ENCODE data around the gene MID1. TPM values are rescaled to one million over a fixed set of nuclear protein-coding genes. Genes with fewer than 3 reads are reported as not detected.
A peak's percentile ranks its signal among the peaks of the same experiment; 100 is the strongest.

MID1 gene
- total RNA-seq, 1 donor from 2014 or later = 10.2 TPM

GRCh38 chrX:10453945-10454344, 166.4 kb downstream of the MID1 start:
- H3K4me3 Mint-ChIP-seq (ENCODE audit: unreplicated experiment) = no peak overlapping the region
- TF ChIP-seq CTCF (IDR thresholded peaks at IDR 0.05) = no peak
- peaks cover 20% of the 10 kb centered on the region for H3K4me1 Mint-ChIP-seq (ENCODE audit: unreplicated experiment)
- H3K36me3 Mint-ChIP-seq (ENCODE audit: unreplicated experiment) = peaks cover 8% of the 10 kb centered on the region
- H3K27me3 Mint-ChIP-seq (ENCODE audit: unreplicated experiment) = no peaks in the 10 kb centered on the region
- H3K27ac Mint-ChIP-seq (ENCODE audit: unreplicated experiment) = no peak overlapping the region
- no peak for DNase-seq (ENCODE audit: extremely low spot score, unreplicated experiment)
- H3K9me3 Mint-ChIP-seq (ENCODE audit: unreplicated experiment) = peaks cover 11% of the 10 kb centered on the region

- H3K4me3 Mint-ChIP-seq (ENCODE audit: unreplicated experiment) = no peak overlapping the region
- H3K4me1 Mint-ChIP-seq (ENCODE audit: unreplicated experiment) = peaks cover 27% of the 10 kb centered on the region
- DNase-seq (ENCODE audit: extremely low spot score, unreplicated experiment) = no peak
- TF ChIP-seq CTCF (IDR thresholded peaks at IDR 0.05) = no peak
- H3K27me3 Mint-ChIP-seq (ENCODE audit: unreplicated experiment) = no peaks in the 10 kb centered on the region
- H3K9me3 Mint-ChIP-seq (ENCODE audit: unreplicated experiment) = peaks cover 7% of the 10 kb centered on the region
- H3K36me3 Mint-ChIP-seq (ENCODE audit: unreplicated experiment) = peaks cover 8% of the 10 kb centered on the region
- H3K27ac Mint-ChIP-seq (ENCODE audit: unreplicated experiment) = peak overlapping the region; percentile 36
Observed at GRCh38 chrX:10450959-10451355, 169.4 kb downstream of the MID1 start.

GRCh38 chrX:10450229-10450958, 170.0 kb downstream of the MID1 start:
- no peaks in the 10 kb centered on the region for H3K27me3 Mint-ChIP-seq (ENCODE audit: unreplicated experiment)
- H3K4me3 Mint-ChIP-seq (ENCODE audit: unreplicated experiment) = no peak overlapping the region
- peaks cover 27% of the 10 kb centered on the region for H3K4me1 Mint-ChIP-seq (ENCODE audit: unreplicated experiment)
- H3K36me3 Mint-ChIP-seq (ENCODE audit: unreplicated experiment) = peaks cover 8% of the 10 kb centered on the region
- no peak for DNase-seq (ENCODE audit: extremely low spot score, unreplicated experiment)
- peaks cover 9% of the 10 kb centered on the region for H3K9me3 Mint-ChIP-seq (ENCODE audit: unreplicated experiment)
- peak overlapping the region; percentile 36 for H3K27ac Mint-ChIP-seq (ENCODE audit: unreplicated experiment)
- TF ChIP-seq CTCF (IDR thresholded peaks at IDR 0.05) = no peak

- DNase-seq (ENCODE audit: extremely low spot score, unreplicated experiment) = no peak
- Mint-ChIP-seq H3K4me1 (ENCODE audit: unreplicated experiment) (peaks cover 27% of the 10 kb centered on the region), H3K36me3 (ENCODE audit: unreplicated experiment) (peaks cover 6% of the 10 kb centered on the region), H3K27ac (ENCODE audit: unreplicated experiment) (no peak overlapping the region), H3K4me3 (ENCODE audit: unreplicated experiment) (no peak overlapping the region), H3K27me3 (ENCODE audit: unreplicated experiment) (no peaks in the 10 kb centered on the region), H3K9me3 (ENCODE audit: unreplicated experiment) (peaks cover 18% of the 10 kb centered on the region)
- TF ChIP-seq CTCF (IDR thresholded peaks at IDR 0.05) = no peak
Observed at GRCh38 chrX:10447564-10448214, 172.7 kb downstream of the MID1 start.

GRCh38 chrX:10444204-10444603, 176.2 kb downstream of the MID1 start:
- peak; percentile 5 for TF ChIP-seq CTCF (IDR thresholded peaks at IDR 0.05)
- H3K4me1 Mint-ChIP-seq (ENCODE audit: unreplicated experiment) = peaks cover 6% of the 10 kb centered on the region
- H3K27ac Mint-ChIP-seq (ENCODE audit: unreplicated experiment) = no peak overlapping the region
- H3K9me3 Mint-ChIP-seq (ENCODE audit: unreplicated experiment) = peaks cover 31% of the 10 kb centered on the region
- no peak overlapping the region for H3K4me3 Mint-ChIP-seq (ENCODE audit: unreplicated experiment)
- H3K27me3 Mint-ChIP-seq (ENCODE audit: unreplicated experiment) = no peaks in the 10 kb centered on the region
- H3K36me3 Mint-ChIP-seq (ENCODE audit: unreplicated experiment) = peaks cover 5% of the 10 kb centered on the region
- DNase-seq (ENCODE audit: extremely low spot score, unreplicated experiment) = no peak
